ENCODE results near the gene CYFIP1.
A peak's percentile ranks its signal among the peaks of the same experiment; 100 is the strongest.

Gene CYFIP1

GRCh38 chr15:22902578-22902977 lies 77.6 kb downstream of the CYFIP1 start:
- TF ChIP-seq MAX (IDR thresholded peaks at IDR 0.05; ENCODE audit: low read depth, low read length) (no peak), POLR2A (IDR thresholded peaks at IDR 0.05; ENCODE audit: extremely low read depth, insufficient read length) (no peak), MYC (IDR thresholded peaks at IDR 0.05; ENCODE audit: low read depth, low read length) (no peak)
- TF ChIP-seq, protein P1, sequence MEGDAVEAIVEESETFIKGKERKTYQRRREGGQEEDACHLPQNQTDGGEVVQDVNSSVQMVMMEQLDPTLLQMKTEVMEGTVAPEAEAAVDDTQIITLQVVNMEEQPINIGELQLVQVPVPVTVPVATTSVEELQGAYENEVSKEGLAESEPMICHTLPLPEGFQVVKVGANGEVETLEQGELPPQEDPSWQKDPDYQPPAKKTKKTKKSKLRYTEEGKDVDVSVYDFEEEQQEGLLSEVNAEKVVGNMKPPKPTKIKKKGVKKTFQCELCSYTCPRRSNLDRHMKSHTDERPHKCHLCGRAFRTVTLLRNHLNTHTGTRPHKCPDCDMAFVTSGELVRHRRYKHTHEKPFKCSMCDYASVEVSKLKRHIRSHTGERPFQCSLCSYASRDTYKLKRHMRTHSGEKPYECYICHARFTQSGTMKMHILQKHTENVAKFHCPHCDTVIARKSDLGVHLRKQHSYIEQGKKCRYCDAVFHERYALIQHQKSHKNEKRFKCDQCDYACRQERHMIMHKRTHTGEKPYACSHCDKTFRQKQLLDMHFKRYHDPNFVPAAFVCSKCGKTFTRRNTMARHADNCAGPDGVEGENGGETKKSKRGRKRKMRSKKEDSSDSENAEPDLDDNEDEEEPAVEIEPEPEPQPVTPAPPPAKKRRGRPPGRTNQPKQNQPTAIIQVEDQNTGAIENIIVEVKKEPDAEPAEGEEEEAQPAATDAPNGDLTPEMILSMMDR (IDR thresholded peaks at IDR 0.05; ENCODE audit: low read depth, low read length): no peak
- H3K4me3 ChIP-seq (ENCODE audit: low read depth, low read length): no peak overlapping the region
- no peak for DNase-seq (ENCODE audit: low read depth)

- no peak for TF ChIP-seq MYC (IDR thresholded peaks at IDR 0.05; ENCODE audit: low read depth, low read length)
- TF ChIP-seq, protein P1 (IDR thresholded peaks at IDR 0.05; ENCODE audit: low read depth, low read length): no peak
- no peak for TF ChIP-seq POLR2A (IDR thresholded peaks at IDR 0.05; ENCODE audit: extremely low read depth, insufficient read length)
- no peak for TF ChIP-seq MAX (IDR thresholded peaks at IDR 0.05; ENCODE audit: low read depth, low read length)
- no peak overlapping the region for H3K4me3 ChIP-seq (ENCODE audit: low read depth, low read length)
- DNase-seq (ENCODE audit: low read depth): no peak
Observed at GRCh38 chr15:22902046-22902445, 78.1 kb downstream of the CYFIP1 start.

GRCh38 chr15:22895465-22896190 lies 84.5 kb downstream of the CYFIP1 start:
- H3K4me3 ChIP-seq (ENCODE audit: low read depth, low read length): no peak overlapping the region
- DNase-seq (ENCODE audit: low read depth): peak; percentile 28
- TF ChIP-seq POLR2A (IDR thresholded peaks at IDR 0.05; ENCODE audit: extremely low read depth, insufficient read length) (no peak), MYC (IDR thresholded peaks at IDR 0.05; ENCODE audit: low read depth, low read length) (no peak), MAX (IDR thresholded peaks at IDR 0.05; ENCODE audit: low read depth, low read length) (no peak)
- TF ChIP-seq, protein P1 (IDR thresholded peaks at IDR 0.05; ENCODE audit: low read depth, low read length): no peak

GRCh38 chr15:22893881-22894280 lies 86.3 kb downstream of the CYFIP1 start:
- no peak overlapping the region for H3K4me3 ChIP-seq (ENCODE audit: low read depth, low read length)
- no peak for DNase-seq (ENCODE audit: low read depth)
- TF ChIP-seq MYC (IDR thresholded peaks at IDR 0.05; ENCODE audit: low read depth, low read length): no peak

- H3K4me3 ChIP-seq (ENCODE audit: low read depth, low read length): no peak overlapping the region
- DNase-seq (ENCODE audit: low read depth): no peak
- TF ChIP-seq MYC (IDR thresholded peaks at IDR 0.05; ENCODE audit: low read depth, low read length) (no peak), MAX (IDR thresholded peaks at IDR 0.05; ENCODE audit: low read depth, low read length) (no peak), POLR2A (IDR thresholded peaks at IDR 0.05; ENCODE audit: extremely low read depth, insufficient read length) (no peak)
- TF ChIP-seq, protein P1 (IDR thresholded peaks at IDR 0.05; ENCODE audit: low read depth, low read length): no peak
Observed at GRCh38 chr15:22893081-22893480, 87.1 kb downstream of the CYFIP1 start.

DNA sequence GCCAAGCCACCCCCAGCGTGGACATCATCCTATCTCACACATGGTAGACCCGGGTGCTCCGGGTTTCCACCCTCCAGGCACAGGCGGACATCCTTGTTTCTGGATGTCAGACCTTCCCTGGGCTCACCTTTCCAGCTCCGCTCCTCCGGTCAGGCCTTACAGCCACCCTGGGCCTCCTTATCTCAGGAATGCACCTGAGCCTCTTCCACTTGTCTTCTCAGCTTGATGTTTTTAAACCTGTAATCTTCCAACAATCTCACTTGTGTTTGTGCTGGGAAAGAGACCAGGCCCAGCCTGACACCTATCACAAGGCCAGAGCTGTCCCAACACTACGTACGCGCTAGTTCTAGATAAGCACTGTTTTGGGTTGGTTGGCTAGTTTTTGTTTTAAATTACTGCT lies 87.8 kb downstream of the CYFIP1 start:
- no peak for DNase-seq (ENCODE audit: low read depth)

More for the DNA sequence above, 87.8 kb downstream of the CYFIP1 start:
- no peak overlapping the region for H3K4me3 ChIP-seq (ENCODE audit: low read depth, low read length)
- TF ChIP-seq POLR2A (IDR thresholded peaks at IDR 0.05; ENCODE audit: extremely low read depth, insufficient read length): no peak
- TF ChIP-seq MAX (IDR thresholded peaks at IDR 0.05; ENCODE audit: low read depth, low read length): no peak
- TF ChIP-seq MYC (IDR thresholded peaks at IDR 0.05; ENCODE audit: low read depth, low read length): no peak
- TF ChIP-seq, protein P1 (IDR thresholded peaks at IDR 0.05; ENCODE audit: low read depth, low read length): no peak

Data from NB4 (cell line).